Measurements from ENCODE around the gene MAP4. TPM values are rescaled to one million over a fixed set of nuclear protein-coding genes. Genes with fewer than 3 reads are reported as not detected.

Gene MAP4
- total and polyA plus RNA-seq, 2 donors (not counting 1 experiment from before 2014, with no cell fraction given), result 39.2 to 132 TPM

DNA sequence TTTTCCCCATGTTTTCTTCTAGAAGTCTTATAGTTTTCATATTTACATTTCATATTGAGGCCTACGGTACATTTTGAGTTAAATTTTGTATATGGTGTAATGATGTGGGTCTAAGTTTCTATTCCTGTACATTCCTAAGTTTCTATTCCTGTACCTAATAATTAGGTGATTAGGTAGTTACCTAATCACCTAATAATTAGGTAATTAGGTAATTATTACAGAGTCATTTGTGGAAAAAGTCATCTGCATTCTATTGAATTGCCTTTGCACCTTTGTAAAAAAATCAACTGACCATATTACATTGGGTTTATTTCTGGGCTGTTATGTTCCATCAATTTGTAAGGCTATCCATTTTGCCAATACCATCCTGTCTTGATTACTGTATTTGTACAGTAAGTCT, 37.1 kb downstream of the MAP4 start:
- POLR2A ChIA-PET, result no interaction called here
- no peak overlapping the region for H2AFZ ChIP-seq (ENCODE audit: insufficient read depth, low read depth, low read length, poor library complexity, severe bottlenecking)
- intact Hi-C loops (cut with micrococcal nuclease), result no loop called here
- no peak for DNase-seq
- H3K4me1 ChIP-seq (ENCODE audit: control insufficient read depth in 2 of 2, insufficient read depth in 2 of 2, low read length in 2 of 2), result peaks cover 25 to 32% of the 10 kb centered on the region in 2 donors
- no peak overlapping the region for H3K27ac ChIP-seq (ENCODE audit: low read length in 2 of 2)
- no peak overlapping the region for H3K4me3 ChIP-seq (ENCODE audit: control extremely low read depth in 1 of 5, extremely low read depth in 1 of 5, insufficient read depth in 1 of 5, low read depth in 2 of 5, low read length in 4 of 5)
- Mint-ChIP-seq H3K27ac (no peak overlapping the region), H3K27me3 (no peaks in the 10 kb centered on the region), H3K4me1 (peaks cover 31% of the 10 kb centered on the region), H3K9me3 (ENCODE audit: insufficient read depth) (no peaks in the 10 kb centered on the region), H3K4me3 (no peak overlapping the region)
- H3K27me3 ChIP-seq (replicated peaks in 1 of 4; ENCODE audit: control extremely low read depth in 1 of 4, control insufficient read depth in 3 of 4, insufficient read depth in 4 of 4, low read length in 3 of 4), result no peaks in the 10 kb centered on the region
- no peak for ATAC-seq (ENCODE audit: low read depth)
- WGBS (ENCODE audit: insufficient coverage), result no CpG with 5 or more reads among the region's 1 CpG
- CTCF ChIA-PET, result no interaction called here
- H3K9ac ChIP-seq (ENCODE audit: low read length), result no peak overlapping the region
- H3K4me2 ChIP-seq (replicated peaks; ENCODE audit: low read depth, low read length, poor library complexity, severe bottlenecking), result no peak overlapping the region
- H4K20me1 ChIP-seq (ENCODE audit: control insufficient read depth, insufficient read depth, low read length, poor library complexity, severe bottlenecking), result no peaks in the 10 kb centered on the region
- TF ChIP-seq EZH2 (IDR thresholded peaks at IDR 0.05; ENCODE audit: borderline replicate concordance, insufficient read depth, low read depth, low read length, poor library complexity, severe bottlenecking), result no peak
- TF ChIP-seq, protein P1, sequence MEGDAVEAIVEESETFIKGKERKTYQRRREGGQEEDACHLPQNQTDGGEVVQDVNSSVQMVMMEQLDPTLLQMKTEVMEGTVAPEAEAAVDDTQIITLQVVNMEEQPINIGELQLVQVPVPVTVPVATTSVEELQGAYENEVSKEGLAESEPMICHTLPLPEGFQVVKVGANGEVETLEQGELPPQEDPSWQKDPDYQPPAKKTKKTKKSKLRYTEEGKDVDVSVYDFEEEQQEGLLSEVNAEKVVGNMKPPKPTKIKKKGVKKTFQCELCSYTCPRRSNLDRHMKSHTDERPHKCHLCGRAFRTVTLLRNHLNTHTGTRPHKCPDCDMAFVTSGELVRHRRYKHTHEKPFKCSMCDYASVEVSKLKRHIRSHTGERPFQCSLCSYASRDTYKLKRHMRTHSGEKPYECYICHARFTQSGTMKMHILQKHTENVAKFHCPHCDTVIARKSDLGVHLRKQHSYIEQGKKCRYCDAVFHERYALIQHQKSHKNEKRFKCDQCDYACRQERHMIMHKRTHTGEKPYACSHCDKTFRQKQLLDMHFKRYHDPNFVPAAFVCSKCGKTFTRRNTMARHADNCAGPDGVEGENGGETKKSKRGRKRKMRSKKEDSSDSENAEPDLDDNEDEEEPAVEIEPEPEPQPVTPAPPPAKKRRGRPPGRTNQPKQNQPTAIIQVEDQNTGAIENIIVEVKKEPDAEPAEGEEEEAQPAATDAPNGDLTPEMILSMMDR (IDR thresholded peaks at IDR 0.05), result no peak
- no peaks in the 10 kb centered on the region for H3K36me3 ChIP-seq (replicated peaks in 1 of 2; ENCODE audit: control extremely low read depth in 1 of 2, control insufficient read depth in 1 of 2, extremely low read depth in 1 of 2, insufficient read depth in 2 of 2, low read length in 1 of 2)
- no peaks in the 10 kb centered on the region for H3K9me3 ChIP-seq (ENCODE audit: control extremely low read depth in 1 of 3, control insufficient read depth in 2 of 3, insufficient read depth in 1 of 3, low read length in 2 of 3)
- peaks cover 22% of the 10 kb centered on the region for H3K79me2 ChIP-seq (ENCODE audit: control insufficient read depth, insufficient read depth, low read length)

DNA sequence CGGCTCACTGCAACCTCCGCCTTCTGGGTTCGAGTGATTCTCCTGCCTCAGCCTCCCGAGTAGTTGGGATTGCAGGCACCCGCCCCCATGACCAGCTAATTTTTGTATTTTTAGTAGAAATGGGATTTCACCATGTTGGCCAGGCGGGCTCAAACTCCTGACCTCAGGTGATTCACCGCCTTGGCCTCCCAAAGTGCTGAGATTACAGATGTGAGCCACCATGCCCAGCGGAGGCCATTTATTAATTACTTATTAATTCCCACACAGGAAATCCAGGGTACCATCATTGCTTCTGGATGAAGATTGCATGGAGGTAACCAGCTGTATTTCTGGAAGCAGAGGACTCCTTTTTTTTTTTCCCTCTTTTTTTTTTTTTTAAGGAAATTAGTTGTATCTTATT, 37.8 kb downstream of the MAP4 start:
- ATAC-seq (ENCODE audit: low read depth) (no peak), DNase-seq (no peak)
- Histone ChIP-seq H3K4me2 (replicated peaks; ENCODE audit: low read depth, low read length, poor library complexity, severe bottlenecking) (no peak overlapping the region), H3K36me3 (replicated peaks in 1 of 2; ENCODE audit: control extremely low read depth in 1 of 2, control insufficient read depth in 1 of 2, extremely low read depth in 1 of 2, insufficient read depth in 2 of 2, low read length in 1 of 2) (no peaks in the 10 kb centered on the region), H2AFZ (ENCODE audit: insufficient read depth, low read depth, low read length, poor library complexity, severe bottlenecking) (no peak overlapping the region), H4K20me1 (ENCODE audit: control insufficient read depth, insufficient read depth, low read length, poor library complexity, severe bottlenecking) (no peaks in the 10 kb centered on the region), H3K4me3 (ENCODE audit: control extremely low read depth in 1 of 5, extremely low read depth in 1 of 5, insufficient read depth in 1 of 5, low read depth in 2 of 5, low read length in 4 of 5) (no peak overlapping the region), H3K9ac (ENCODE audit: low read length) (no peak overlapping the region), H3K27ac (ENCODE audit: low read length in 2 of 2) (no peak overlapping the region), H3K79me2 (ENCODE audit: control insufficient read depth, insufficient read depth, low read length) (peaks cover 22% of the 10 kb centered on the region), H3K27me3 (replicated peaks in 1 of 4; ENCODE audit: control extremely low read depth in 1 of 4, control insufficient read depth in 3 of 4, insufficient read depth in 4 of 4, low read length in 3 of 4) (no peaks in the 10 kb centered on the region), H3K4me1 (ENCODE audit: control insufficient read depth in 2 of 2, insufficient read depth in 2 of 2, low read length in 2 of 2) (peaks cover 25 to 32% of the 10 kb centered on the region in 2 donors), H3K9me3 (ENCODE audit: control extremely low read depth in 1 of 3, control insufficient read depth in 2 of 3, insufficient read depth in 1 of 3, low read length in 2 of 3) (no peaks in the 10 kb centered on the region)
- Mint-ChIP-seq H3K9me3 (ENCODE audit: insufficient read depth) (no peaks in the 10 kb centered on the region), H3K27me3 (no peaks in the 10 kb centered on the region), H3K27ac (no peak overlapping the region), H3K4me1 (peaks cover 31% of the 10 kb centered on the region), H3K4me3 (no peak overlapping the region)
- no peak for TF ChIP-seq EZH2 (IDR thresholded peaks at IDR 0.05; ENCODE audit: borderline replicate concordance, insufficient read depth, low read depth, low read length, poor library complexity, severe bottlenecking)
- TF ChIP-seq, protein P1 (IDR thresholded peaks at IDR 0.05), result no peak
- ChIA-PET POLR2A (no interaction called here), CTCF (interaction anchor here (0.5 kb wide), 1 partner anchor 457 kb away, joined by 4 read pairs; no protein-coding TSS in a partner anchor)
- intact Hi-C loops (cut with micrococcal nuclease), result no loop called here
- WGBS (ENCODE audit: insufficient coverage), result 100% methylated on average over 4 of the region's 8 CpGs
